Measurements from ENCODE around the gene CD4. TPM values are rescaled to one million over a fixed set of nuclear protein-coding genes. Genes with fewer than 3 reads are reported as not detected.

The CD4 gene
- total and polyA plus RNA-seq, 2 donors (not counting 3 experiments of a cell fraction or from before 2014, with no cell fraction given): not detected

- BruUV-seq (replicated peaks): no TSS peak
- no peaks in the 10 kb centered on the region for H3K9me1 ChIP-seq (replicated peaks; ENCODE audit: control insufficient read depth, extremely low read depth, insufficient read depth, low read length)
- no peak for DNase-seq (ENCODE audit: low read depth, low spot score)
- H3K27ac ChIP-seq (ENCODE audit: insufficient read depth, low read depth, low read length): no peak overlapping the region
- POLR2A ChIA-PET: no interaction called here
- FAIRE-seq: no peak
- no peaks in the 10 kb centered on the region for H4K20me1 ChIP-seq (replicated peaks; ENCODE audit: control insufficient read depth, extremely low read depth, insufficient read depth, low read length)
- dilution Hi-C loops (cut with MboI; ENCODE audit: extremely low pct_ligation_motif_present, low sequenced_read_pairs) (no loop called here), intact Hi-C loops (cut with micrococcal nuclease) (no loop called here)
- H3K4me3 ChIP-seq (replicated peaks in 1 of 3; ENCODE audit: insufficient read depth in 1 of 3, low read depth in 1 of 3, low read length in 3 of 3): no peak overlapping the region
- peaks cover 9 to 53% of the 10 kb centered on the region in 2 experiments for H3K36me3 ChIP-seq (ENCODE audit: control insufficient read depth in 2 of 2, extremely low read depth in 1 of 2, insufficient read depth in 2 of 2, low read length in 2 of 2)
- TF ChIP-seq GATA2 (IDR thresholded peaks at IDR 0.05; ENCODE audit: insufficient read depth, insufficient read length, low read depth, low read length) (no peak), JUN (IDR thresholded peaks at IDR 0.05; ENCODE audit: borderline replicate concordance, insufficient read depth, insufficient read length, low read depth) (no peak), CTCF (IDR thresholded peaks at IDR 0.05; ENCODE audit: extremely low read depth in 1 of 2, insufficient read depth in 1 of 2, low read depth in 1 of 2, low read length in 2 of 2) (no peak), POLR2A (IDR thresholded peaks at IDR 0.05; ENCODE audit: low read depth, low read length) (no peak)
- H3K9me3 ChIP-seq (replicated peaks; ENCODE audit: control insufficient read depth, insufficient read depth, low read length): no peaks in the 10 kb centered on the region
- no peaks in the 10 kb centered on the region for H3K27me3 ChIP-seq (ENCODE audit: control insufficient read depth in 2 of 2, insufficient read depth in 2 of 2, low read length in 2 of 2)
- CTCF ChIA-PET: no interaction called here
- H3K79me2 ChIP-seq (ENCODE audit: control insufficient read depth, insufficient read depth, low read length): peaks cover 6% of the 10 kb centered on the region
- no peak overlapping the region for H2AFZ ChIP-seq (ENCODE audit: low read depth, low read length)
- no peak overlapping the region for H3K4me2 ChIP-seq (ENCODE audit: insufficient read depth, low read length)
- H3K4me1 ChIP-seq (ENCODE audit: control insufficient read depth, extremely low read depth, insufficient read depth, low read length): peaks cover 5% of the 10 kb centered on the region
- H3K9ac ChIP-seq (replicated peaks; ENCODE audit: extremely low read depth, insufficient read depth, low read length): no peak overlapping the region
Measured at GRCh38 chr12:6863033-6863432, 73.7 kb downstream of the CD4 start.

DNA sequence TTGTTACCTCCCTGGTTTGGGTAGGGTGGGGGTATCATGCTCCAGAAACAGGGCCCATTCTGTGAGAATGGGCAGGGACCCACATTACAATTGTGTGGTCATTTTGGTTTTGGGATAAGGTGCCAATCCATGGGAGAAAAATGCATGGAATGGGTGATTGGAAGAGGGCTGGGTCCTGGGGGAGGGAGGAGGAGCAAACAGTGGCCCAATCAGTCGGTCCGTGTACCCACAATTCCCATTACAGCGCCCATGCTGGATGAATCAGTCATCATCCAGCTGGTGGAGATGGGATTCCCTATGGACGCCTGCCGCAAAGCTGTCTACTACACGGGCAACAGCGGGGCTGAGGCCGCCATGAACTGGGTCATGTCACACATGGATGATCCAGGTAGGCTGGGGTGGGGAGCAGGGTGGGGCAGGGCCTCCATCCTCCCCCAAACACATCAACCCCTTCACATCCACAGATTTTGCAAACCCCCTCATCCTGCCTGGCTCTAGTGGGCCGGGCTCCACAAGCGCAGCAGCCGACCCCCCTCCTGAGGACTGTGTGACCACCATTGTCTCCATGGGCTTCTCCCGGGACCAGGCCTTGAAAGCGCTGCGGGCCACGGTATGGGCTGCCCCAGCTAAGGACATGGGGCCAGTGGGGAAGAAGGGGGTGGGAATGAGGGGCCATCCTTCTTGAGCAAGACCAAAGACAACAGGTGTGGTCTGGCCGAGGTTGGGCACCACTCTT lies 74.4 kb downstream of the CD4 start:
- CTCF ChIA-PET: interaction anchor here (1.0 to 1.2 kb wide), 2 partner anchors 9 kb away, joined by 3 to 4 read pairs; partner anchors contain the start of gene SPSB2
- dilution Hi-C loops (cut with MboI; ENCODE audit: extremely low pct_ligation_motif_present, low sequenced_read_pairs): no loop called here
- POLR2A ChIA-PET: interaction anchor here (1.8 kb wide), 1 partner anchor 11 kb away, joined by 5 read pairs; the partner anchor contains the start of gene USP5
- Histone ChIP-seq H3K4me1 (ENCODE audit: control insufficient read depth, extremely low read depth, insufficient read depth, low read length) (peaks cover 12% of the 10 kb centered on the region), H2AFZ (ENCODE audit: low read depth, low read length) (no peak overlapping the region), H3K9me3 (replicated peaks; ENCODE audit: control insufficient read depth, insufficient read depth, low read length) (no peaks in the 10 kb centered on the region), H3K36me3 (ENCODE audit: control insufficient read depth in 2 of 2, extremely low read depth in 1 of 2, insufficient read depth in 2 of 2, low read length in 2 of 2) (peaks cover 2 to 47% of the 10 kb centered on the region in 2 experiments), H3K27me3 (ENCODE audit: control insufficient read depth in 2 of 2, insufficient read depth in 2 of 2, low read length in 2 of 2) (no peaks in the 10 kb centered on the region), H3K9ac (replicated peaks; ENCODE audit: extremely low read depth, insufficient read depth, low read length) (no peak overlapping the region), H3K4me3 (replicated peaks in 1 of 3; ENCODE audit: insufficient read depth in 1 of 3, low read depth in 1 of 3, low read length in 3 of 3) (no peak overlapping the region), H3K4me2 (ENCODE audit: insufficient read depth, low read length) (no peak overlapping the region), H4K20me1 (replicated peaks; ENCODE audit: control insufficient read depth, extremely low read depth, insufficient read depth, low read length) (no peaks in the 10 kb centered on the region), H3K27ac (ENCODE audit: insufficient read depth, low read depth, low read length) (no peak overlapping the region), H3K79me2 (ENCODE audit: control insufficient read depth, insufficient read depth, low read length) (peaks cover 14% of the 10 kb centered on the region), H3K9me1 (replicated peaks; ENCODE audit: control insufficient read depth, extremely low read depth, insufficient read depth, low read length) (no peaks in the 10 kb centered on the region)
- TF ChIP-seq GATA2 (IDR thresholded peaks at IDR 0.05; ENCODE audit: insufficient read depth, insufficient read length, low read depth, low read length): no peak
- TF ChIP-seq POLR2A (IDR thresholded peaks at IDR 0.05; ENCODE audit: low read depth, low read length): no peak
- no peak for TF ChIP-seq CTCF (IDR thresholded peaks at IDR 0.05; ENCODE audit: extremely low read depth in 1 of 2, insufficient read depth in 1 of 2, low read depth in 1 of 2, low read length in 2 of 2)
- no peak for TF ChIP-seq POLR2AphosphoS5 (IDR thresholded peaks at IDR 0.05; ENCODE audit: insufficient read depth, low read depth, low read length)
- no peak for TF ChIP-seq EZH2 (IDR thresholded peaks at IDR 0.05; ENCODE audit: borderline replicate concordance, low read depth, low read length, severe bottlenecking)
- TF ChIP-seq, protein P1, sequence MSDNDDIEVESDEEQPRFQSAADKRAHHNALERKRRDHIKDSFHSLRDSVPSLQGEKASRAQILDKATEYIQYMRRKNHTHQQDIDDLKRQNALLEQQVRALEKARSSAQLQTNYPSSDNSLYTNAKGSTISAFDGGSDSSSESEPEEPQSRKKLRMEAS (IDR thresholded peaks at IDR 0.05; ENCODE audit: insufficient read depth, insufficient read length): no peak
- no peak for TF ChIP-seq JUN (IDR thresholded peaks at IDR 0.05; ENCODE audit: borderline replicate concordance, insufficient read depth, insufficient read length, low read depth)
- TF ChIP-seq FOS (IDR thresholded peaks at IDR 0.05; ENCODE audit: borderline replicate concordance, insufficient read depth, low read length): no peak
- TF ChIP-seq MYC (IDR thresholded peaks at IDR 0.05; ENCODE audit: low read depth, low read length): no peak
- FAIRE-seq (no peak), DNase-seq (ENCODE audit: low read depth, low spot score) (no peak)
- intact Hi-C loops (cut with micrococcal nuclease): no loop called here
- no TSS peak for BruUV-seq (replicated peaks)
